ENCODE measurements around the gene MBOAT2.

Gene MBOAT2

DNA sequence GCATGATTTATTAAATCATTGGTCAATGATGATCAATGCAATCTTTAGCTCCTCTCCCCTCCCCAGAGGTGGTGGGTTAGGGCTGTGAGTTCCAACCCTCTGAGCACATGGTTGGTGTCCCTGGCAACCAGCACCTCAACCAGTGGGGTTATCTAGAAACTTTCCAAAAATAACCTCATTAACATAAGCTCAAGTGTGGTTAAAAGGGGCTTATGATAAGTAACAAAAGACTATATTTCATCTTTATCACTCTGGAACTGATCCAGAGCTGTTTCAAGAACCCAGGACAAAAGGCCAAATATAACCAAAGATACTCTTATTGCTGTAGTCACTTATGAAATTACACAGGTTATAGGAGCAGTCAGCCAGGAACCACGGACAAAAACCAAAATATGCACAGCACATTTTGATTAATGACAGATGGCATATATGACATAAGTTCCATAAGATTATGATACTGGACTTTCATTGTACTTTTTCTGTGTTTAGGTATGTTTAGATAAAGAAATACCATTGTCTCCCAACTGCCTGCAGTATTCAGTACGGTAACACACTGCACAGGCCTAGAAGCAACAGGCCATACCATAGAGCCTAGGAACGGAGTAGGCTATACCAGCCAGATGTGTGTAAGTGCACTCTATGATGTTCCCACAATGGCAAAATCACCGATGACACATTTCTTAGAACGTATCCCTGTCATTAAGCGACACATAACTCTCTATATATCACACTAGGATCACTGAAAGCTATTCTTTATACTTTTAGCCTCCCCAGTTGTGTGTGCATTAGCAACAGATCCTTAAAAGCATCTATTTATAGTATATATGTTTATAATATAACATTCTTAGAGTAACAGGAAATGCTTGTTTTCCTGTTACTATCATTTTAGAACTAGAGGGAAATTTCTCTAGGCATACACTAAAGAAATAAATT lies 197.9 kb downstream of the MBOAT2 start:
- CTCF ChIA-PET = interaction anchor here (1.4 to 2.3 kb wide), 6 partner anchors 9 to 29 kb away, joined by 3 to 9 read pairs (median 6); no protein-coding TSS in a partner anchor

DNA sequence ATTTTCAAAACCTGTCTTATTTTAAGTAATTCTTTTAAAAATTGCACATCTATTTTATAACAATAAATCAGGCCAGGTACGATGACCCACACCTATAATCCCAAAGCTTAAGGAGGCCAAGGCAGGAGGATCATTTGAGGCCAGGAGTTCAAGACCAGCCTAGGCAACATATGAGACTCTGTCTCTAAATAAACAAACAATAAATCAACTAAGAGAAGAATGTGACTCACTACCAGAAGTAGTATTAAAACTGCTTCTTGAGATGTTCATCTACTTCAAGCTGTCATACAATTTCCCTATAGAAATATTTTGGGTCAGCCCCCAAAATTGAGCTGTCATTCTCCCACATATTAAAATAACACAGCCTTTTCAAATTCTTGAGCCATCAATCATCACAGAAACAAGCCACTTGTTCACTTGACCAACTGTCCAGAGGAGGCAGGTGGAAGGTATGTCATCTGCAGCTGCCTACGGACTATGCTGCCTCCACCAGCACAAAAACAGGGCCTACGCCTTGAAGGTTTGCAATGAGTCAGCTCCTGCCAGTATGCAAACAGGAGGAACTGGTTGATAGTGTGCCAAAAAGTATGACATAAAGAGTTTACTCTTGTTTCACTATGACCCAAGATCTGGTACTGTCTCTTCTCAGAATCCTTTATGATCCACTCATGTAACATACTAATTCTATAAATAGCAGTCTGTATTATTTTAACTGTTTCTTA lies 199.7 kb downstream of the MBOAT2 start:
- ChIA-PET CTCF (interaction anchor here (1.0 to 2.3 kb wide), 7 partner anchors 8 to 51 kb away, joined by 3 to 7 read pairs (median 3); no protein-coding TSS in a partner anchor), POLR2A (interaction anchor here (1.0 kb wide), 1 partner anchor 122 kb away, joined by 3 read pairs; the partner anchor contains the start of gene ID2)
- TF ChIP-seq, protein P1, sequence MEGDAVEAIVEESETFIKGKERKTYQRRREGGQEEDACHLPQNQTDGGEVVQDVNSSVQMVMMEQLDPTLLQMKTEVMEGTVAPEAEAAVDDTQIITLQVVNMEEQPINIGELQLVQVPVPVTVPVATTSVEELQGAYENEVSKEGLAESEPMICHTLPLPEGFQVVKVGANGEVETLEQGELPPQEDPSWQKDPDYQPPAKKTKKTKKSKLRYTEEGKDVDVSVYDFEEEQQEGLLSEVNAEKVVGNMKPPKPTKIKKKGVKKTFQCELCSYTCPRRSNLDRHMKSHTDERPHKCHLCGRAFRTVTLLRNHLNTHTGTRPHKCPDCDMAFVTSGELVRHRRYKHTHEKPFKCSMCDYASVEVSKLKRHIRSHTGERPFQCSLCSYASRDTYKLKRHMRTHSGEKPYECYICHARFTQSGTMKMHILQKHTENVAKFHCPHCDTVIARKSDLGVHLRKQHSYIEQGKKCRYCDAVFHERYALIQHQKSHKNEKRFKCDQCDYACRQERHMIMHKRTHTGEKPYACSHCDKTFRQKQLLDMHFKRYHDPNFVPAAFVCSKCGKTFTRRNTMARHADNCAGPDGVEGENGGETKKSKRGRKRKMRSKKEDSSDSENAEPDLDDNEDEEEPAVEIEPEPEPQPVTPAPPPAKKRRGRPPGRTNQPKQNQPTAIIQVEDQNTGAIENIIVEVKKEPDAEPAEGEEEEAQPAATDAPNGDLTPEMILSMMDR (IDR thresholded peaks at IDR 0.05; ENCODE audit: control extremely low read depth, extremely low read depth, low read depth, missing control alignments) = peak; percentile 0
- DNase-seq (ENCODE audit: extremely low spot score) = peak; percentile 64

More for the DNA sequence above, 197.9 kb downstream of the MBOAT2 start:
- POLR2A ChIA-PET = no interaction called here
- no peak for DNase-seq (ENCODE audit: extremely low spot score)
- TF ChIP-seq, protein P1 (IDR thresholded peaks at IDR 0.05; ENCODE audit: control extremely low read depth, extremely low read depth, low read depth, missing control alignments) = no peak

DNA sequence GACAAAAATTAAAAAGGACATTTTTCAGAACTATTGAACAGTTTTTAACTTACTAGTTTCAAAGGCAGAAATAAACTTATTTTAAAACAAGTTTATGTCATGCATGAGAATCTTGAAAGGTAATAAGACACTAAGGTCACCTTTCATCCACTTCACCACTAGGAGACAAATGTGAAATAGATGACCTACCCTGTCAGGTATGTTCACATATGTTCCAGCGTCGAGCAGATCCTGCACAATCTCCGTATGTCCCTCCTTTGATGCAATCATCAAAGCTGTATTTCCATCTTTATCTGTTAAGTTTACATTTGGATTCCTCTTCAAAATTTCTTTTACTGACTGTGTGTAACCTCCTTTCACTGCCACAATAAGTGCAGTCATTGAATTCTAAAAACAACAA lies 200.7 kb downstream of the MBOAT2 start:
- POLR2A ChIA-PET = no interaction called here

More for the DNA sequence above, 200.7 kb downstream of the MBOAT2 start:
- no peak for DNase-seq (ENCODE audit: extremely low spot score)
- TF ChIP-seq, protein P1 (IDR thresholded peaks at IDR 0.05; ENCODE audit: control extremely low read depth, extremely low read depth, low read depth, missing control alignments) = no peak
- CTCF ChIA-PET = interaction anchor here (1.0 kb wide), 1 partner anchor 32 kb away, joined by 3 read pairs; no protein-coding TSS in a partner anchor

All from GM10248 (cell line).